Measurements from ENCODE around the gene RCOR2.

- TF ChIP-seq CTCF (conservative IDR thresholded peaks at IDR 0.05; ENCODE audit: low read depth, low read length) (no peak), USF2 (IDR thresholded peaks at IDR 0.05; ENCODE audit: low read depth, low read length) (no peak)
These were observed 10.9 kb downstream of the RCOR2 start for GRCh38 chr11:63906087-63906486.
